Endothelial cell of umbilical vein (primary cell): ENCODE data around the gene SLTM. TPM values are rescaled to one million over a fixed set of nuclear protein-coding genes. Genes with fewer than 3 reads are reported as not detected.

ENCODE experiments used
- BruUV-seq: library from RNA; stranded (reverse); fragments of 400-500 nt; replicated peaks from 2 replicates; lab custom pipeline; 2021; lab: Mats Ljungman, UMichigan
- CTCF ChIA-PET: fragments of 300-600, 350-600 bp; sonication (Branson Sonifier 250); formaldehyde crosslinking; loops from one replicate; lab custom pipeline; 2021; ENCODE audit warnings: antibody characterized with exemption, inconsistent platforms; lab: Charles Lee
- POLR2A ChIA-PET: fragments of 300-600, 350-600 bp; sonication (Branson Sonifier 250); formaldehyde crosslinking; loops from one replicate; lab custom pipeline; 2021; ENCODE audit warnings: antibody characterized with exemption, inconsistent platforms; lab: Charles Lee
- DNase-seq: peaks from one replicate; pipeline ENCODE4 v3.0.0-alpha.2; 2011; ENCODE audit warnings: low read depth, low spot score
- FAIRE-seq: peaks from 2 replicates; lab custom pipeline; 2011; peaks lifted over from hg19 to GRCh38; lab: Jason Lieb, UNC
- H2AFZ ChIP-seq: 2 replicates; pipeline ENCODE4 v1.6.0; 2012; ENCODE audit warnings: low read depth, low read length, control low read depth, inconsistent platforms
- H3K27ac ChIP-seq: 2 replicates; pipeline ENCODE4 v1.5.1; 2011; ENCODE audit warnings: low read depth, mild to moderate bottlenecking, control low read depth, low read length, moderate library complexity; ENCODE audit not compliant: insufficient read depth
- H3K27me3 ChIP-seq, 2 experiments: 2 replicates each; pipeline versions ENCODE4 v1.6.0 to v1.6.1; 2011; ENCODE audit warnings: low read length in 2 of 2, mixed read lengths in 1 of 2; ENCODE audit not compliant: control insufficient read depth in 2 of 2, insufficient read depth in 2 of 2
- H3K36me3 ChIP-seq, 2 experiments: 2 replicates in 1 of 2; 3 replicates in 1 of 2; pipeline ENCODE4 v1.5.1; 2011; ENCODE audit warnings: low read length in 2 of 2, mild to moderate bottlenecking in 1 of 2, moderate library complexity in 1 of 2; ENCODE audit not compliant: control insufficient read depth in 2 of 2, insufficient read depth in 2 of 2; ENCODE audit errors: extremely low read depth in 1 of 2
- H3K4me1 ChIP-seq: 3 replicates; pipeline ENCODE4 v1.5.1; 2011; ENCODE audit warnings: mild to moderate bottlenecking, low read length; ENCODE audit not compliant: control insufficient read depth, insufficient read depth; ENCODE audit errors: extremely low read depth
- H3K4me2 ChIP-seq: 2 replicates; pipeline ENCODE4 v1.6.1; 2011; ENCODE audit warnings: low read length, control low read depth, mixed read lengths; ENCODE audit not compliant: insufficient read depth
- H3K4me3 ChIP-seq, 3 experiments: fragments of 200-600 bp in 1 of 3; sonication (generic), shearing (Covaris generic) in 1 of 3; replicated peaks in 1 of 3; 2 replicates each; pipeline ENCODE4 v1.5.1; 2011 to 2016; ENCODE audit warnings: control low read depth in 3 of 3, low read length in 3 of 3, mild to moderate bottlenecking in 2 of 3, inconsistent platforms in 1 of 3, low read depth in 1 of 3, moderate library complexity in 1 of 3; ENCODE audit not compliant: insufficient read depth in 1 of 3
- H3K79me2 ChIP-seq: 2 replicates; pipeline ENCODE4 v1.6.0; 2012; ENCODE audit warnings: low read length, inconsistent platforms; ENCODE audit not compliant: control insufficient read depth, insufficient read depth
- H3K9ac ChIP-seq: replicated peaks from 2 replicates; pipeline ENCODE3; 2011; ENCODE audit warnings: low read length, control low read depth; ENCODE audit not compliant: insufficient read depth; ENCODE audit errors: extremely low read depth
- H3K9me1 ChIP-seq: replicated peaks from 3 replicates; pipeline ENCODE4 v1.6.0; 2011; ENCODE audit warnings: mild to moderate bottlenecking, low read length; ENCODE audit not compliant: control insufficient read depth, insufficient read depth; ENCODE audit errors: extremely low read depth
- H3K9me3 ChIP-seq: replicated peaks from 2 replicates; pipeline ENCODE4 v1.5.1; 2012; ENCODE audit warnings: low read length, inconsistent platforms; ENCODE audit not compliant: control insufficient read depth, insufficient read depth
- H4K20me1 ChIP-seq: replicated peaks from 2 replicates; pipeline ENCODE3; 2011; ENCODE audit warnings: mild to moderate bottlenecking, low read length; ENCODE audit not compliant: control insufficient read depth, insufficient read depth; ENCODE audit errors: extremely low read depth
- EZH2 ChIP-seq: IDR thresholded peaks from 2 replicates; pipeline ENCODE4 v1.6.1; 2012; ENCODE audit warnings: borderline replicate concordance, low read depth, mild to moderate bottlenecking, moderate library complexity, low read length, inconsistent platforms; ENCODE audit not compliant: severe bottlenecking
- FOS ChIP-seq: IDR thresholded peaks from 2 replicates; pipeline ENCODE4 v1.6.1; 2011; ENCODE audit warnings: mild to moderate bottlenecking, low read length, moderate library complexity, borderline replicate concordance; ENCODE audit not compliant: insufficient read depth
- GATA2 ChIP-seq: IDR thresholded peaks from 2 replicates; pipeline ENCODE4 v1.7.0; 2011; ENCODE audit warnings: low read depth, mild to moderate bottlenecking, moderate library complexity, mixed read lengths, low read length; ENCODE audit not compliant: insufficient read length, insufficient read depth
- JUN ChIP-seq: IDR thresholded peaks from 2 replicates; pipeline ENCODE4 v1.6.1; 2011; ENCODE audit warnings: borderline replicate concordance, low read depth; ENCODE audit not compliant: insufficient read length, insufficient read depth
- MYC ChIP-seq: IDR thresholded peaks from one replicate; pipeline ENCODE4 v1.6.1; 2011; ENCODE audit warnings: mild to moderate bottlenecking, low read depth, low read length
- POLR2A ChIP-seq: IDR thresholded peaks from 2 replicates; pipeline ENCODE4 v1.6.1; 2012; ENCODE audit warnings: low read depth, mild to moderate bottlenecking, control low read depth, low read length
- POLR2AphosphoS5 ChIP-seq: IDR thresholded peaks from 2 replicates; pipeline ENCODE4 v1.6.1; 2012; ENCODE audit warnings: low read depth, mild to moderate bottlenecking, control low read depth, low read length, moderate library complexity; ENCODE audit not compliant: insufficient read depth
- dilution Hi-C: fragments of 300-500 bp; cut with MboI; formaldehyde crosslinking; loops from one replicate; pipeline ENCODE4 v1.15.0; 2019; ENCODE audit warnings: low sequenced_read_pairs; ENCODE audit not compliant: extremely low pct_ligation_motif_present
- intact Hi-C: fragments of 100-400 bp; cut with micrococcal nuclease; formaldehyde crosslinking; loops from one replicate; pipeline ENCODE4 v1.10.0; 2022
- polyA plus RNA-seq, 4 experiments: library from polyadenylated mRNA; depleted of rRNA in 3 of 4; stranded (reverse) in 3 of 4; unstranded in 1 of 4; fragments of >200 nt; gene quantifications; 2 replicates each; pipeline versions ENCODE4 v1.2.1 to v1.2.3, GENCODE V29; 2011 to 2012; ENCODE audit warnings: missing spikeins in 1 of 4
- total RNA-seq: library from RNA; stranded (reverse); gene quantifications from 2 replicates; pipeline ENCODE4 v1.2.3, GENCODE V29; 2021
- TF ChIP-seq, protein P1 (sequence below): IDR thresholded peaks from 2 replicates; pipeline ENCODE4 v1.6.1; 2011; ENCODE audit not compliant: insufficient read depth, insufficient read length
- TF ChIP-seq, protein P2 (sequence below), 2 donors: IDR thresholded peaks; 1 replicate in 1 of 2; 2 replicates in 1 of 2; pipeline ENCODE4 v1.5.1; 2011; ENCODE audit warnings: low read length in 2 of 2, mild to moderate bottlenecking in 2 of 2, moderate library complexity in 2 of 2, control low read depth in 1 of 2, inconsistent platforms in 1 of 2, low read depth in 1 of 2; ENCODE audit not compliant: insufficient read depth in 1 of 2; ENCODE audit errors: extremely low read depth in 1 of 2

Gene SLTM
- total and polyA plus RNA-seq, 2 donors (not counting 3 experiments of a cell fraction or from before 2014, with no cell fraction given): 28.1 to 93.0 TPM

DNA sequence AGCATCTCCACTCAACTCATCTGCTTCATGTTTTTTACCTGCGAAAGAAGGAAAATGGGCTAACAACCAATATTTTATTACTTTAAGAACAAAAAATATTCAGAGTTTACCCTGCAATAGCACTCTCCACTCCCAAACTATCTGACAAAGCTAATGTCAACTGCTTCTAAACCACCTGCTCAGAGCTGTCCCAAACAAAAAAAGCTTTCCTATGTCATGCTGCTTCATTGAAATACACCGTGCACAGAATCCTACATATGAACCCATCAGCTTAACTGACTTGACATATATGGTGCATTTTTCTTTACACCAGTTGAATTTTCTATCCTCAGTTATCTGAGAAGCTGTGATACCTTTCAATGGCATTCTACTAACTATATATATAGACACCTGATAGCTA, 16.5 kb downstream of the SLTM start:
- H3K4me2 ChIP-seq: no peak overlapping the region
- no peak overlapping the region for H3K9ac ChIP-seq
- H3K27me3 ChIP-seq: no peaks in the 10 kb centered on the region
- H3K4me1 ChIP-seq: peaks cover 3% of the 10 kb centered on the region
- no peaks in the 10 kb centered on the region for H3K9me3 ChIP-seq
- intact Hi-C loops (no loop called here), dilution Hi-C loops (no loop called here)
- FAIRE-seq (no peak), DNase-seq (no peak)
- H4K20me1 ChIP-seq: no peaks in the 10 kb centered on the region
- ChIA-PET CTCF (interaction anchor here (0.8 to 1.5 kb wide), 3 partner anchors 11 to 16 kb away, joined by 3 read pairs; no protein-coding TSS in a partner anchor), POLR2A (no interaction called here)
- H3K9me1 ChIP-seq: no peaks in the 10 kb centered on the region
- H3K36me3 ChIP-seq: peaks cover 0 to 7% of the 10 kb centered on the region in 2 experiments
- no peak for TF ChIP-seq MYC
- no peak for TF ChIP-seq POLR2AphosphoS5
- TF ChIP-seq GATA2: no peak
- TF ChIP-seq POLR2A: no peak
- no peak for TF ChIP-seq FOS
- TF ChIP-seq, protein P1, sequence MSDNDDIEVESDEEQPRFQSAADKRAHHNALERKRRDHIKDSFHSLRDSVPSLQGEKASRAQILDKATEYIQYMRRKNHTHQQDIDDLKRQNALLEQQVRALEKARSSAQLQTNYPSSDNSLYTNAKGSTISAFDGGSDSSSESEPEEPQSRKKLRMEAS: no peak
- TF ChIP-seq JUN: no peak
- TF ChIP-seq, protein P2, sequence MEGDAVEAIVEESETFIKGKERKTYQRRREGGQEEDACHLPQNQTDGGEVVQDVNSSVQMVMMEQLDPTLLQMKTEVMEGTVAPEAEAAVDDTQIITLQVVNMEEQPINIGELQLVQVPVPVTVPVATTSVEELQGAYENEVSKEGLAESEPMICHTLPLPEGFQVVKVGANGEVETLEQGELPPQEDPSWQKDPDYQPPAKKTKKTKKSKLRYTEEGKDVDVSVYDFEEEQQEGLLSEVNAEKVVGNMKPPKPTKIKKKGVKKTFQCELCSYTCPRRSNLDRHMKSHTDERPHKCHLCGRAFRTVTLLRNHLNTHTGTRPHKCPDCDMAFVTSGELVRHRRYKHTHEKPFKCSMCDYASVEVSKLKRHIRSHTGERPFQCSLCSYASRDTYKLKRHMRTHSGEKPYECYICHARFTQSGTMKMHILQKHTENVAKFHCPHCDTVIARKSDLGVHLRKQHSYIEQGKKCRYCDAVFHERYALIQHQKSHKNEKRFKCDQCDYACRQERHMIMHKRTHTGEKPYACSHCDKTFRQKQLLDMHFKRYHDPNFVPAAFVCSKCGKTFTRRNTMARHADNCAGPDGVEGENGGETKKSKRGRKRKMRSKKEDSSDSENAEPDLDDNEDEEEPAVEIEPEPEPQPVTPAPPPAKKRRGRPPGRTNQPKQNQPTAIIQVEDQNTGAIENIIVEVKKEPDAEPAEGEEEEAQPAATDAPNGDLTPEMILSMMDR (IDR thresholded peaks at IDR 0.05; ENCODE audit: extremely low read depth in 1 of 2, insufficient read depth in 1 of 2, low read depth in 1 of 2, low read length in 2 of 2): no peak
- no peak for TF ChIP-seq EZH2
- no TSS peak for BruUV-seq
- peaks cover 45% of the 10 kb centered on the region for H3K79me2 ChIP-seq
- H3K4me3 ChIP-seq: no peak overlapping the region
- H3K27ac ChIP-seq: no peak overlapping the region
- H2AFZ ChIP-seq: no peak overlapping the region
